Measurements from ENCODE around the gene EDRF1. TPM values are rescaled to one million over a fixed set of nuclear protein-coding genes. Genes with fewer than 3 reads are reported as not detected.

The EDRF1 gene
- total and polyA plus RNA-seq, 2 donors (not counting 1 experiment from before 2014, with no cell fraction given), result 26.1 to 63.0 TPM

DNA sequence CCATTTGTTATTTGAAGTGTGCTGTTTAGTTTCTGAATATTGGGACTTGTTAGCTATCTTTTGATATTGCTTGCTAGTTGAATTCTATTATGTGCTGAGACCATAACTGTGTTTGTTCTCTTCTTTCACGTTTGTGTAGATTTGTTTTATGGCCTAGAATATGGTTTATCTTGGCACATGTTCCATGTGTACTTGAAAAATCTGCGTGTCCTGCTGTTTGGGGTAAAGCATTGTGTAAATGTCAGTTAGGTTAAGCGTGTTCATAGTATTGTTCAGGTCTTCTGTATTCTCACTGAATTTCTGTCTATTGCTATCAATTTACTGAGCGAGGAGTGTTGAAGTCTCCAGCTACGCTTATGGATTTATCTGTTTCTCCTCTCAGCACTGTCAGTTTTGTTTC, 36.7 kb downstream of the EDRF1 start:
- H3K27me3 ChIP-seq (replicated peaks in 1 of 4; ENCODE audit: control extremely low read depth in 1 of 4, control insufficient read depth in 3 of 4, insufficient read depth in 4 of 4, low read length in 3 of 4), result no peaks in the 10 kb centered on the region
- no peak for DNase-seq
- Mint-ChIP-seq H3K9me3 (ENCODE audit: insufficient read depth) (no peaks in the 10 kb centered on the region), H3K4me3 (no peak overlapping the region), H3K27ac (no peak overlapping the region), H3K27me3 (no peaks in the 10 kb centered on the region), H3K4me1 (no peaks in the 10 kb centered on the region)
- no peak overlapping the region for H3K4me3 ChIP-seq (ENCODE audit: control extremely low read depth in 1 of 5, extremely low read depth in 1 of 5, insufficient read depth in 1 of 5, low read depth in 2 of 5, low read length in 4 of 5)
- CTCF ChIA-PET, result no interaction called here
- no peak overlapping the region for H3K27ac ChIP-seq (ENCODE audit: low read length in 2 of 2)
- H2AFZ ChIP-seq (ENCODE audit: insufficient read depth, low read depth, low read length, poor library complexity, severe bottlenecking), result no peak overlapping the region
- intact Hi-C loops (cut with micrococcal nuclease), result no loop called here
- H3K9ac ChIP-seq (ENCODE audit: low read length), result no peak overlapping the region
- H3K4me2 ChIP-seq (replicated peaks; ENCODE audit: low read depth, low read length, poor library complexity, severe bottlenecking), result no peak overlapping the region
- no peak for ATAC-seq (ENCODE audit: low read depth)
- no peaks in the 10 kb centered on the region for H3K9me3 ChIP-seq (ENCODE audit: control extremely low read depth in 1 of 3, control insufficient read depth in 2 of 3, insufficient read depth in 1 of 3, low read length in 2 of 3)
- POLR2A ChIA-PET, result no interaction called here
- H3K36me3 ChIP-seq (replicated peaks in 1 of 2; ENCODE audit: control extremely low read depth in 1 of 2, control insufficient read depth in 1 of 2, extremely low read depth in 1 of 2, insufficient read depth in 2 of 2, low read length in 1 of 2), result peaks cover 0 to 74% of the 10 kb centered on the region in 2 experiments
- TF ChIP-seq, protein P1, sequence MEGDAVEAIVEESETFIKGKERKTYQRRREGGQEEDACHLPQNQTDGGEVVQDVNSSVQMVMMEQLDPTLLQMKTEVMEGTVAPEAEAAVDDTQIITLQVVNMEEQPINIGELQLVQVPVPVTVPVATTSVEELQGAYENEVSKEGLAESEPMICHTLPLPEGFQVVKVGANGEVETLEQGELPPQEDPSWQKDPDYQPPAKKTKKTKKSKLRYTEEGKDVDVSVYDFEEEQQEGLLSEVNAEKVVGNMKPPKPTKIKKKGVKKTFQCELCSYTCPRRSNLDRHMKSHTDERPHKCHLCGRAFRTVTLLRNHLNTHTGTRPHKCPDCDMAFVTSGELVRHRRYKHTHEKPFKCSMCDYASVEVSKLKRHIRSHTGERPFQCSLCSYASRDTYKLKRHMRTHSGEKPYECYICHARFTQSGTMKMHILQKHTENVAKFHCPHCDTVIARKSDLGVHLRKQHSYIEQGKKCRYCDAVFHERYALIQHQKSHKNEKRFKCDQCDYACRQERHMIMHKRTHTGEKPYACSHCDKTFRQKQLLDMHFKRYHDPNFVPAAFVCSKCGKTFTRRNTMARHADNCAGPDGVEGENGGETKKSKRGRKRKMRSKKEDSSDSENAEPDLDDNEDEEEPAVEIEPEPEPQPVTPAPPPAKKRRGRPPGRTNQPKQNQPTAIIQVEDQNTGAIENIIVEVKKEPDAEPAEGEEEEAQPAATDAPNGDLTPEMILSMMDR (IDR thresholded peaks at IDR 0.05), result no peak
- TF ChIP-seq EZH2 (IDR thresholded peaks at IDR 0.05; ENCODE audit: borderline replicate concordance, insufficient read depth, low read depth, low read length, poor library complexity, severe bottlenecking), result no peak
- H3K4me1 ChIP-seq (ENCODE audit: control insufficient read depth in 2 of 2, insufficient read depth in 2 of 2, low read length in 2 of 2), result no peaks in the 10 kb centered on the region
- no peaks in the 10 kb centered on the region for H4K20me1 ChIP-seq (ENCODE audit: control insufficient read depth, insufficient read depth, low read length, poor library complexity, severe bottlenecking)
- H3K79me2 ChIP-seq (ENCODE audit: control insufficient read depth, insufficient read depth, low read length), result no peaks in the 10 kb centered on the region
- 90% methylated on average over 2 of the region's 5 CpGs for WGBS (ENCODE audit: insufficient coverage)

DNA sequence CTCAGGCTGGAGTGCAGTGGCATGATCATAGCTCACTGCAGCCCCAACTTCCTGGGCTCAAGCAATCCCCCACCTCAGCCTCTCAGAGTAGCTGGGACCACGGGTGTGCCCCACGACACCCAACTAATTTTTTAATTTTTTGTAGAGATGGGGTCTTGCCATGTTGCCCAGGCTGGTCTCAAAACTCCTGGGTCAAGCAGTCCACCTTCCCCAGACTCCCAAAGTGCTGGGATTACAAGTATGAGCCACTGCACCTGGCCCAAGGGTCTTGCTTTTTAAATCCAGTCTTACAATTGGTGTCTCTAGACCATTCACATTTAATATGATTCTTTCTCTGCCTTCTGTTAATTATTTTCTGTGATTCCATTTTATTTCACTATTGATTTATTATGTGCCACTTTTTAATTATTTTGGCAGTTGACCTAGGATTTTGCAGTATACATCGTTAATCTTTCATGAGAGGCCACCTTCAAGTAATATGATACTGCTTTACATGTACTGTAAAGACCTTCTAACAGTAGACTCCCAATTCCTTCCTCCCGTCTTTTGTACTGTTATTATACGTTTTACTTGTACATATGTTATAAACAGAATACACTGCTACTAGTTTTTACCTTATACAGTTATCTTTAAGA, 37.5 kb downstream of the EDRF1 start:
- no peak overlapping the region for H3K4me3 ChIP-seq (ENCODE audit: control extremely low read depth in 1 of 5, extremely low read depth in 1 of 5, insufficient read depth in 1 of 5, low read depth in 2 of 5, low read length in 4 of 5)

More for the DNA sequence above, 37.5 kb downstream of the EDRF1 start:
- H4K20me1 ChIP-seq (ENCODE audit: control insufficient read depth, insufficient read depth, low read length, poor library complexity, severe bottlenecking), result no peaks in the 10 kb centered on the region
- Mint-ChIP-seq H3K27me3 (no peaks in the 10 kb centered on the region), H3K4me3 (no peak overlapping the region), H3K4me1 (no peaks in the 10 kb centered on the region), H3K9me3 (ENCODE audit: insufficient read depth) (no peaks in the 10 kb centered on the region), H3K27ac (no peak overlapping the region)
- POLR2A ChIA-PET, result no interaction called here
- H3K4me2 ChIP-seq (replicated peaks; ENCODE audit: low read depth, low read length, poor library complexity, severe bottlenecking), result no peak overlapping the region
- no peaks in the 10 kb centered on the region for H3K9me3 ChIP-seq (ENCODE audit: control extremely low read depth in 1 of 3, control insufficient read depth in 2 of 3, insufficient read depth in 1 of 3, low read length in 2 of 3)
- peaks cover 0 to 71% of the 10 kb centered on the region in 2 experiments for H3K36me3 ChIP-seq (replicated peaks in 1 of 2; ENCODE audit: control extremely low read depth in 1 of 2, control insufficient read depth in 1 of 2, extremely low read depth in 1 of 2, insufficient read depth in 2 of 2, low read length in 1 of 2)
- intact Hi-C loops (cut with micrococcal nuclease), result no loop called here
- WGBS (ENCODE audit: insufficient coverage), result no CpG with 5 or more reads among the region's 5 CpGs
- no peak for TF ChIP-seq EZH2 (IDR thresholded peaks at IDR 0.05; ENCODE audit: borderline replicate concordance, insufficient read depth, low read depth, low read length, poor library complexity, severe bottlenecking)
- TF ChIP-seq, protein P1 (IDR thresholded peaks at IDR 0.05), result no peak
- no peaks in the 10 kb centered on the region for H3K4me1 ChIP-seq (ENCODE audit: control insufficient read depth in 2 of 2, insufficient read depth in 2 of 2, low read length in 2 of 2)
- no peak overlapping the region for H3K27ac ChIP-seq (ENCODE audit: low read length in 2 of 2)
- no peak for ATAC-seq (ENCODE audit: low read depth)
- H3K27me3 ChIP-seq (replicated peaks in 1 of 4; ENCODE audit: control extremely low read depth in 1 of 4, control insufficient read depth in 3 of 4, insufficient read depth in 4 of 4, low read length in 3 of 4), result no peaks in the 10 kb centered on the region
- no peaks in the 10 kb centered on the region for H3K79me2 ChIP-seq (ENCODE audit: control insufficient read depth, insufficient read depth, low read length)
- CTCF ChIA-PET, result no interaction called here
- no peak overlapping the region for H2AFZ ChIP-seq (ENCODE audit: insufficient read depth, low read depth, low read length, poor library complexity, severe bottlenecking)
- no peak for DNase-seq
- H3K9ac ChIP-seq (ENCODE audit: low read length), result no peak overlapping the region

All from B cell (primary cell).